ENCODE measurements around the gene CPN2.
A peak's percentile ranks its signal among the peaks of the same experiment; 100 is the strongest.

The CPN2 gene

GRCh38 chr3:194312186-194312742 lies 38.9 kb downstream of the CPN2 start:
- no peak for DNase-seq

GRCh38 chr3:194311000-194311399 lies 40.1 kb downstream of the CPN2 start:
- no peak for DNase-seq

GRCh38 chr3:194310060-194310835 lies 40.9 kb downstream of the CPN2 start:
- no peak for DNase-seq

GRCh38 chr3:194308601-194309449 lies 42.3 kb downstream of the CPN2 start:
- DNase-seq, result no peak

GRCh38 chr3:194307849-194308248 lies 43.3 kb downstream of the CPN2 start:
- no peak for DNase-seq

- DNase-seq, result peak; percentile 46
Measured at GRCh38 chr3:194306771-194307640, 44.1 kb downstream of the CPN2 start.

- peak; percentile 71 for DNase-seq
Measured at GRCh38 chr3:194306109-194306686, 44.9 kb downstream of the CPN2 start.

GRCh38 chr3:194305356-194306108 lies 45.6 kb downstream of the CPN2 start:
- DNase-seq, result no peak

- DNase-seq, result no peak
Measured at GRCh38 chr3:194304186-194304917, 46.8 kb downstream of the CPN2 start.

- no peak for DNase-seq
Measured at GRCh38 chr3:194303749-194304148, 47.4 kb downstream of the CPN2 start.

- DNase-seq, result no peak
Measured at GRCh38 chr3:194301730-194302129, 49.4 kb downstream of the CPN2 start.

- no peak for DNase-seq
Measured at GRCh38 chr3:194300936-194301335, 50.2 kb downstream of the CPN2 start.

GRCh38 chr3:194300382-194300758 lies 50.8 kb downstream of the CPN2 start:
- DNase-seq, result no peak

GRCh38 chr3:194298331-194299227 lies 52.5 kb downstream of the CPN2 start:
- no peak for DNase-seq

- no peak for DNase-seq
Measured at GRCh38 chr3:194296454-194297263, 54.5 kb downstream of the CPN2 start.

- no peak for DNase-seq
Measured at GRCh38 chr3:194294895-194295214, 56.3 kb downstream of the CPN2 start.

GRCh38 chr3:194294199-194294894 lies 56.8 kb downstream of the CPN2 start:
- DNase-seq, result no peak

GRCh38 chr3:194293546-194294198 lies 57.5 kb downstream of the CPN2 start:
- no peak for DNase-seq

Measured in central memory CD4-positive, alpha-beta T cell (primary cell).